H1 (cell line): ENCODE measurements around the gene DVL3. TPM values are rescaled to one million over a fixed set of nuclear protein-coding genes. Genes with fewer than 3 reads are reported as not detected.

ENCODE experiments used
- CTCF ChIA-PET: fragments of 300-600 bp; sonication (Branson Sonifier 250); formaldehyde crosslinking; loops from one replicate; lab custom pipeline; 2021; ENCODE audit not compliant: partially characterized antibody; lab: Charles Lee
- POLR2A ChIA-PET: fragments of 300-600 bp; sonication (Branson Sonifier 250); formaldehyde crosslinking; loops from one replicate; lab custom pipeline; 2021; ENCODE audit warnings: inconsistent platforms; ENCODE audit not compliant: partially characterized antibody; lab: Charles Lee
- DNase-seq, 2 experiments: peaks; one replicate each; pipeline versions ENCODE4 v3.0.0 to v3.0.0-alpha.2; 2010 to 2022; ENCODE audit warnings: low spot score in 2 of 2, low read depth in 1 of 2, mixed read lengths in 1 of 2
- FAIRE-seq: peaks from 2 replicates; lab custom pipeline; 2011; peaks lifted over from hg19 to GRCh38; lab: Jason Lieb, UNC
- H2AFZ ChIP-seq: 2 replicates; pipeline ENCODE4 v1.8.1; 2012; ENCODE audit warnings: low read length, inconsistent platforms
- H2AK5ac ChIP-seq: 2 replicates; pipeline ENCODE4 v1.6.1; 2013; ENCODE audit warnings: low read depth, low read length
- H2BK120ac ChIP-seq: replicated peaks from 2 replicates; pipeline ENCODE3; 2013; ENCODE audit warnings: low read depth, low read length, inconsistent platforms
- H2BK12ac ChIP-seq: 2 replicates; pipeline ENCODE4 v1.6.1; 2013; ENCODE audit warnings: low read depth, low read length
- H2BK15ac ChIP-seq: 2 replicates; pipeline ENCODE4 v1.6.1; 2013; ENCODE audit warnings: low read length
- H2BK20ac ChIP-seq: 2 replicates; pipeline ENCODE4 v1.6.1; 2013; ENCODE audit warnings: low read length
- H2BK5ac ChIP-seq: 2 replicates; pipeline ENCODE4 v1.6.1; 2013; ENCODE audit warnings: low read depth, low read length
- H3K14ac ChIP-seq: 2 replicates; pipeline ENCODE4 v1.6.1; 2013; ENCODE audit warnings: inconsistent platforms; ENCODE audit not compliant: insufficient read length
- H3K18ac ChIP-seq: 2 replicates; pipeline ENCODE4 v1.6.1; 2013; ENCODE audit warnings: low read length; ENCODE audit errors: extremely low read depth
- H3K23ac ChIP-seq: 2 replicates; pipeline ENCODE4 v1.6.1; 2013; ENCODE audit warnings: inconsistent platforms; ENCODE audit not compliant: insufficient read length
- H3K23me2 ChIP-seq: 2 replicates; pipeline ENCODE4 v1.6.1; 2013; ENCODE audit warnings: low read depth, low read length
- H3K27ac ChIP-seq: 2 replicates; pipeline ENCODE4 v1.6.1; 2011; ENCODE audit warnings: low read depth, low read length, inconsistent platforms
- H3K27me3 ChIP-seq, 4 experiments: replicated peaks in 1 of 4; 1 replicate in 1 of 4; 2 replicates in 3 of 4; pipeline versions ENCODE4 v1.6.1 to v1.8.1; 2011 to 2013; ENCODE audit warnings: low read length in 3 of 4, mild to moderate bottlenecking in 3 of 4, inconsistent platforms in 2 of 4, mixed read lengths in 2 of 4, moderate library complexity in 1 of 4; ENCODE audit not compliant: control insufficient read depth in 3 of 4, insufficient read depth in 3 of 4; ENCODE audit errors: extremely low read depth in 1 of 4
- H3K36me3 ChIP-seq, 4 experiments: 2 replicates each; pipeline versions ENCODE4 v1.6.1 to v1.8.1; 2011 to 2013; ENCODE audit warnings: mild to moderate bottlenecking in 4 of 4, low read length in 3 of 4, moderate library complexity in 2 of 4, control low read depth in 1 of 4, inconsistent platforms in 1 of 4; ENCODE audit not compliant: insufficient read depth in 4 of 4, control insufficient read depth in 2 of 4
- H3K4ac ChIP-seq: replicated peaks from 2 replicates; pipeline ENCODE3; 2013; ENCODE audit warnings: low read length, low read depth, mixed read lengths, inconsistent platforms; ENCODE audit not compliant: insufficient read length
- H3K4me1 ChIP-seq, 4 experiments: replicated peaks in 1 of 4; 1 replicate in 1 of 4; 2 replicates in 3 of 4; pipeline versions ENCODE4 v1.6.1 to v1.8.1; 2011 to 2013; ENCODE audit warnings: low read length in 3 of 4, inconsistent platforms in 2 of 4, mixed read lengths in 1 of 4; ENCODE audit not compliant: insufficient read depth in 4 of 4, control insufficient read depth in 3 of 4
- H3K4me2 ChIP-seq, 2 experiments: 2 replicates each; pipeline versions ENCODE4 v1.6.1 to v1.8.1; 2011 to 2013; ENCODE audit warnings: low read depth in 2 of 2, low read length in 2 of 2, control low read depth in 1 of 2, inconsistent platforms in 1 of 2, mild to moderate bottlenecking in 1 of 2; ENCODE audit not compliant: insufficient read depth in 1 of 2
- H3K4me3 ChIP-seq, 4 experiments: fragments of 200-600, 300-600 bp in 1 of 4; sonication (generic), shearing (Covaris generic), sonication (Bioruptor Twin) in 1 of 4; 2 replicates each; pipeline versions ENCODE4 v1.5.1 to v1.8.1; 2011 to 2016; ENCODE audit warnings: low read length in 4 of 4, low read depth in 3 of 4, control low read depth in 2 of 4, inconsistent platforms in 2 of 4, mild to moderate bottlenecking in 2 of 4, mixed read lengths in 1 of 4, moderate library complexity in 1 of 4; ENCODE audit not compliant: insufficient read depth in 2 of 4; ENCODE audit errors: extremely low read depth in 1 of 4
- H3K56ac ChIP-seq: replicated peaks from 2 replicates; pipeline ENCODE3; 2013; ENCODE audit warnings: low read depth, mild to moderate bottlenecking, mixed read lengths, low read length, inconsistent platforms; ENCODE audit not compliant: insufficient read length
- H3K79me1 ChIP-seq: 2 replicates; pipeline ENCODE4 v1.6.1; 2013; ENCODE audit warnings: low read depth, low read length, control low read depth
- H3K79me2 ChIP-seq, 2 experiments: 2 replicates each; pipeline versions ENCODE4 v1.6.1 to v1.8.1; 2012 to 2013; ENCODE audit warnings: low read length in 2 of 2, mild to moderate bottlenecking in 2 of 2, inconsistent platforms in 1 of 2; ENCODE audit not compliant: insufficient read depth in 2 of 2, control insufficient read depth in 1 of 2
- H3K9ac ChIP-seq, 4 experiments: replicated peaks in 1 of 4; 1 replicate in 1 of 4; 2 replicates in 3 of 4; pipeline versions ENCODE4 v1.6.1 to v1.8.1; 2011 to 2013; ENCODE audit warnings: low read depth in 3 of 4, low read length in 3 of 4, control low read depth in 2 of 4, mild to moderate bottlenecking in 2 of 4, moderate library complexity in 2 of 4, inconsistent platforms in 1 of 4; ENCODE audit errors: extremely low read depth in 1 of 4
- H3K9me3 ChIP-seq, 2 experiments: 2 replicates each; pipeline versions ENCODE4 v1.6.1 to v1.8.1; 2012 to 2013; ENCODE audit warnings: mild to moderate bottlenecking in 2 of 2, moderate library complexity in 2 of 2, control low read depth in 1 of 2, inconsistent platforms in 1 of 2, low read depth in 1 of 2, low read length in 1 of 2, mixed read lengths in 1 of 2; ENCODE audit not compliant: insufficient read depth in 2 of 2
- H4K20me1 ChIP-seq, 2 experiments: replicated peaks in 1 of 2; 2 replicates each; pipeline versions ENCODE3 to v1.8.1; 2011 to 2013; ENCODE audit warnings: inconsistent platforms in 2 of 2, low read length in 2 of 2, mild to moderate bottlenecking in 1 of 2; ENCODE audit not compliant: insufficient read depth in 2 of 2, control insufficient read depth in 1 of 2
- H4K5ac ChIP-seq: 2 replicates; pipeline ENCODE4 v1.6.1; 2013; ENCODE audit warnings: low read length, low read depth, mixed read lengths, inconsistent platforms; ENCODE audit not compliant: insufficient read length
- H4K8ac ChIP-seq: 2 replicates; pipeline ENCODE4 v1.8.0; 2013; ENCODE audit warnings: mild to moderate bottlenecking, moderate library complexity, low read length, inconsistent platforms; ENCODE audit not compliant: insufficient read depth; ENCODE audit errors: extremely low read depth
- H4K91ac ChIP-seq: replicated peaks from 2 replicates; pipeline ENCODE3; 2013; ENCODE audit warnings: low read length, mixed read lengths, inconsistent platforms; ENCODE audit not compliant: insufficient read length
- FOSL1 ChIP-seq: IDR thresholded peaks from 2 replicates; pipeline ENCODE4 v1.6.1; 2011; ENCODE audit warnings: mild to moderate bottlenecking, low read depth, low read length, moderate library complexity; ENCODE audit not compliant: insufficient read depth
- POLR2A ChIP-seq, 2 experiments: IDR thresholded peaks; 1 replicate in 1 of 2; 2 replicates in 1 of 2; pipeline ENCODE4 v1.6.1; 2011; ENCODE audit warnings: low read depth in 2 of 2, low read length in 2 of 2, mild to moderate bottlenecking in 2 of 2; ENCODE audit errors: control extremely low read depth in 1 of 2
- SRF ChIP-seq: IDR thresholded peaks from 2 replicates; pipeline ENCODE4 v1.6.1; 2011; ENCODE audit warnings: mild to moderate bottlenecking, low read depth, low read length, moderate library complexity
- WGBS, 2 experiments: shearing (Covaris generic) in 1 of 2; methylation state at CpG; one replicate each; pipeline versions ENCODE4 v1.1.6 to v1.1.7; 2013 to 2015; ENCODE audit warnings: low lambda C conversion rate in 2 of 2, mixed read lengths in 2 of 2, inconsistent platforms in 1 of 2, low coverage in 1 of 2, missing lambda C conversion rate in 1 of 2; ENCODE audit not compliant: insufficient replicate concordance in 2 of 2, insufficient coverage in 1 of 2, insufficient read length in 1 of 2; ENCODE audit errors: extremely low coverage in 1 of 2, missing lambda C conversion rate in 1 of 2; 5-methylcytosine and 5-hydroxymethylcytosine counted together
- polyA plus RNA-seq, 7 experiments: library from polyadenylated mRNA; depleted of rRNA in 3 of 7; stranded (reverse) in 5 of 7; unstranded in 2 of 7; fragments of >200 nt in 5 of 7; fragments of 200-250 nt in 2 of 7; gene quantifications; 1 replicate in 5 of 7; 2 replicates in 1 of 7; 4 replicates in 1 of 7; pipeline versions ENCODE4 v1.2.1 to v1.2.3, GENCODE V29; 2011 to 2013; ENCODE audit warnings: missing spikeins in 2 of 7, mixed read lengths in 2 of 7
- total RNA-seq: library from RNA; stranded (reverse); fragmentation: NEBNext Ultra II Directional; extraction: Animal tissue kit (Norgen Biotek cat#: 25700); gene quantifications from 2 replicates; pipeline ENCODE4 v1.2.1, GENCODE V29; 2021

DVL3 gene
- total and polyA plus RNA-seq, 2 of the 8 experiments (the other 6 are each of a cell fraction or from before 2014, with no cell fraction given), result 38.5 to 66.6 TPM

- no peak overlapping the region for H2BK5ac ChIP-seq
- H2BK15ac ChIP-seq, result no peak overlapping the region
- H3K56ac ChIP-seq, result no peak overlapping the region
- ChIA-PET CTCF (interaction anchor here (1.1 to 2.1 kb wide), 7 partner anchors 22 to 278 kb away, joined by 3 to 7 read pairs (median 3); partner anchors contain the start of gene EEF1AKMT4), POLR2A (interaction anchor here (0.6 to 2.6 kb wide), 9 partner anchors 10 to 87 kb away, joined by 3 to 16 read pairs (median 6); partner anchors contain the start of genes ABCF3, DVL3 and EIF2B5)
- no peak overlapping the region for H4K8ac ChIP-seq
- H2AK5ac ChIP-seq, result no peak overlapping the region
- H3K4me1 ChIP-seq, result peaks cover 0 to 23% (median 15%) of the 10 kb centered on the region in 4 experiments; a peak in 6 of 7 replicates
- FAIRE-seq, result no peak
- no peak overlapping the region for H4K91ac ChIP-seq
- no peak overlapping the region for H2AFZ ChIP-seq
- peaks cover 8% of the 10 kb centered on the region for H3K23me2 ChIP-seq
- no peak overlapping the region for H3K27ac ChIP-seq
- H3K27me3 ChIP-seq, result no peaks in the 10 kb centered on the region
- peaks cover 0 to 13% of the 10 kb centered on the region in 2 experiments for H4K20me1 ChIP-seq
- H3K79me2 ChIP-seq, result peaks cover 0 to 37% of the 10 kb centered on the region in 2 experiments; a peak in 2 of 4 replicates
- H3K36me3 ChIP-seq, result peaks cover 17 to 34% (median 26%) of the 10 kb centered on the region in 4 experiments
- H3K14ac ChIP-seq, result no peak overlapping the region
- no peak overlapping the region for H4K5ac ChIP-seq
- DNase-seq, result no peak
- H2BK12ac ChIP-seq, result no peak overlapping the region
- no peak overlapping the region for H2BK120ac ChIP-seq
- no peak overlapping the region for H3K23ac ChIP-seq
- no peak overlapping the region for H3K18ac ChIP-seq
- peak overlapping the region in 1 of 2 experiments; percentile 91; a peak in 2 of 4 replicates for H3K4me2 ChIP-seq
- H2BK20ac ChIP-seq, result no peak overlapping the region
- H3K79me1 ChIP-seq, result peaks cover 13% of the 10 kb centered on the region
- H3K9ac ChIP-seq, result no peak overlapping the region
- WGBS, 2 experiments, result 22% methylated on average over 3 of the region's 4 CpGs; no CpG with 5 or more reads in 1 of the 2 experiments
- H3K9me3 ChIP-seq, result no peaks in the 10 kb centered on the region
- no peak overlapping the region for H3K4ac ChIP-seq
- H3K4me3 ChIP-seq, result no peak overlapping the region
- TF ChIP-seq FOSL1 (no peak), POLR2A (IDR thresholded peaks at IDR 0.05; ENCODE audit: control extremely low read depth in 1 of 2, low read depth in 2 of 2, low read length in 2 of 2) (no peak), SRF (no peak)
Observed at GRCh38 chr3:184174284-184174645, 19.1 kb downstream of the DVL3 start.
